ENCODE results near the gene CERKL.

- TF ChIP-seq RBM25 (IDR thresholded peaks at IDR 0.05; ENCODE audit: low read depth, low read length, severe bottlenecking) (no peak), POLR2A (conservative IDR thresholded peaks at IDR 0.05) (no peak), JUND (IDR thresholded peaks at IDR 0.05; ENCODE audit: borderline replicate concordance, low read depth, low read length) (no peak), JUND (tag; IDR thresholded peaks at IDR 0.05; ENCODE audit: borderline replicate concordance, low read depth, low read length) (no peak), USF2 (CRISPR knock-in tag; IDR thresholded peaks at IDR 0.05) (no peak), CTCF (IDR thresholded peaks at IDR 0.05 in 2 of 3, conservative IDR thresholded peaks at IDR 0.05 in 1 of 3; ENCODE audit: insufficient read depth in 2 of 3, low read depth in 1 of 3, low read length in 3 of 3) (peak in 2 of 3 experiments; percentile 18 to 28; a peak in 2 of 6 replicates), EP300 (IDR thresholded peaks at IDR 0.05; ENCODE audit: low read length) (no peak), EHMT2 (IDR thresholded peaks at IDR 0.05) (no peak)
Observed at GRCh38 chr2:181573140-181573736, 83.7 kb downstream of the CERKL start.

Measured in K562 (cell line).